GM12878 (cell line): Measurements from ENCODE around the gene ATP10A.

Source experiments
- BCL11A ChIP-seq: IDR thresholded peaks from 2 replicates; pipeline ENCODE4 v1.6.1; 2011; ENCODE audit warnings: low read depth, low read length
- CEBPB ChIP-seq, 2 experiments: fragments of 150-350 bp in 1 of 2; IDR thresholded peaks; 2 replicates each; pipeline ENCODE4 v1.6.1; 2012 to 2014; ENCODE audit warnings: low read depth in 2 of 2, low read length in 2 of 2, borderline replicate concordance in 1 of 2, inconsistent platforms in 1 of 2
- EP300 ChIP-seq, 2 experiments: fragments of 150-350 bp in 1 of 2; IDR thresholded peaks; 2 replicates each; pipeline ENCODE4 v1.6.1; 2011 to 2012; ENCODE audit warnings: low read depth in 2 of 2, low read length in 2 of 2, borderline replicate concordance in 1 of 2, improper control_type of control experiment in 1 of 2, inconsistent platforms in 1 of 2; ENCODE audit not compliant: control insufficient read depth in 1 of 2
- GABPA ChIP-seq: IDR thresholded peaks from 2 replicates; pipeline ENCODE4 v1.6.1; 2014; ENCODE audit warnings: antibody characterized with exemption, low read depth, mild to moderate bottlenecking, inconsistent platforms
- JUND ChIP-seq: IDR thresholded peaks from 2 replicates; pipeline ENCODE4 v1.6.1; 2012; ENCODE audit warnings: low read depth, mild to moderate bottlenecking, low read length, improper control_type of control experiment, moderate library complexity
- MTA3 ChIP-seq: IDR thresholded peaks from 2 replicates; pipeline ENCODE4 v1.6.1; 2012; ENCODE audit warnings: low read length, inconsistent platforms, borderline replicate concordance
- POLR2A ChIP-seq: IDR thresholded peaks from 2 replicates; pipeline ENCODE4 v1.6.1; 2011; ENCODE audit warnings: low read depth, mild to moderate bottlenecking, low read length
- RFX5 ChIP-seq: IDR thresholded peaks from 2 replicates; pipeline ENCODE4 v1.6.1; 2011; ENCODE audit warnings: low read depth, low read length, improper control_type of control experiment
- SIN3A ChIP-seq: IDR thresholded peaks from 2 replicates; pipeline ENCODE4 v1.6.1; 2012; ENCODE audit warnings: low read depth, low read length, improper control_type of control experiment
- TAF1 ChIP-seq: IDR thresholded peaks from 2 replicates; pipeline ENCODE4 v1.6.1; 2011; ENCODE audit warnings: mild to moderate bottlenecking, low read depth, low read length, borderline replicate concordance
- ZSCAN29 ChIP-seq: fragments of 450-650 bp; IDR thresholded peaks from 2 replicates; pipeline ENCODE4 v1.6.1; 2017; ENCODE audit warnings: mild to moderate bottlenecking, moderate library complexity
- TF ChIP-seq, protein P1 (sequence below): IDR thresholded peaks from 2 replicates; pipeline ENCODE4 v1.6.1; 2011; ENCODE audit warnings: low read depth, low read length, improper control_type of control experiment, borderline replicate concordance
- TF ChIP-seq, protein P2 (sequence below): IDR thresholded peaks from 2 replicates; pipeline ENCODE4 v1.6.1; 2012; ENCODE audit warnings: mild to moderate bottlenecking, low read depth, low read length
- TF ChIP-seq, protein P3 (sequence below), 3 experiments: IDR thresholded peaks in 2 of 3; conservative IDR thresholded peaks in 1 of 3; 2 replicates each; pipeline ENCODE4 v1.5.1; 2011; ENCODE audit warnings: low read depth in 3 of 3, low read length in 3 of 3, mild to moderate bottlenecking in 3 of 3, control low read depth in 2 of 3, moderate library complexity in 2 of 3, inconsistent platforms in 1 of 3, mixed read lengths in 1 of 3; ENCODE audit not compliant: control insufficient read depth in 2 of 3, insufficient read depth in 1 of 3; ENCODE audit errors: extremely low read depth in 1 of 3

DNA sequence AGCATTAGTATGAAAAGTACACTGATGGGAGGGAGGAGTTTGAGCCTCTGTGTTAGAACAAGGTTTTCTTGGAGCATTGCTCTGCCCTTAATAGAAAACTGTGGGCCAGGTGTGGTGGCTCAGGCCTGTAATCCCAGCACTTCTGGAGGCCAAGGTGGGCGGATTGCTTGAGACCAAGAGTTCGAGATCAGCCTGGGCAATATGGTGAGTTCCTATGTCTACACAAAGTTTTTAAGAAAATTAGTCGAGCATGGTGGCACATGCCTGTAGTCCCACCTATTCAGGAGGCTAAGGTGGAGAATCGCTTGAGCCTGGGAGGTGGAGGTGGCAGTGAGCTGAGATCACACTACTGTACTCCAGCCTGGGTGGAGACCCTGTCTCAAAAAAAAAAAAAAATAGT is 103.7 kb downstream of the ATP10A start:
- TF ChIP-seq, protein P1, sequence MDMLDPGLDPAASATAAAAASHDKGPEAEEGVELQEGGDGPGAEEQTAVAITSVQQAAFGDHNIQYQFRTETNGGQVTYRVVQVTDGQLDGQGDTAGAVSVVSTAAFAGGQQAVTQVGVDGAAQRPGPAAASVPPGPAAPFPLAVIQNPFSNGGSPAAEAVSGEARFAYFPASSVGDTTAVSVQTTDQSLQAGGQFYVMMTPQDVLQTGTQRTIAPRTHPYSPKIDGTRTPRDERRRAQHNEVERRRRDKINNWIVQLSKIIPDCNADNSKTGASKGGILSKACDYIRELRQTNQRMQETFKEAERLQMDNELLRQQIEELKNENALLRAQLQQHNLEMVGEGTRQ, result no peak
- no peak for TF ChIP-seq RFX5
- TF ChIP-seq, protein P2, sequence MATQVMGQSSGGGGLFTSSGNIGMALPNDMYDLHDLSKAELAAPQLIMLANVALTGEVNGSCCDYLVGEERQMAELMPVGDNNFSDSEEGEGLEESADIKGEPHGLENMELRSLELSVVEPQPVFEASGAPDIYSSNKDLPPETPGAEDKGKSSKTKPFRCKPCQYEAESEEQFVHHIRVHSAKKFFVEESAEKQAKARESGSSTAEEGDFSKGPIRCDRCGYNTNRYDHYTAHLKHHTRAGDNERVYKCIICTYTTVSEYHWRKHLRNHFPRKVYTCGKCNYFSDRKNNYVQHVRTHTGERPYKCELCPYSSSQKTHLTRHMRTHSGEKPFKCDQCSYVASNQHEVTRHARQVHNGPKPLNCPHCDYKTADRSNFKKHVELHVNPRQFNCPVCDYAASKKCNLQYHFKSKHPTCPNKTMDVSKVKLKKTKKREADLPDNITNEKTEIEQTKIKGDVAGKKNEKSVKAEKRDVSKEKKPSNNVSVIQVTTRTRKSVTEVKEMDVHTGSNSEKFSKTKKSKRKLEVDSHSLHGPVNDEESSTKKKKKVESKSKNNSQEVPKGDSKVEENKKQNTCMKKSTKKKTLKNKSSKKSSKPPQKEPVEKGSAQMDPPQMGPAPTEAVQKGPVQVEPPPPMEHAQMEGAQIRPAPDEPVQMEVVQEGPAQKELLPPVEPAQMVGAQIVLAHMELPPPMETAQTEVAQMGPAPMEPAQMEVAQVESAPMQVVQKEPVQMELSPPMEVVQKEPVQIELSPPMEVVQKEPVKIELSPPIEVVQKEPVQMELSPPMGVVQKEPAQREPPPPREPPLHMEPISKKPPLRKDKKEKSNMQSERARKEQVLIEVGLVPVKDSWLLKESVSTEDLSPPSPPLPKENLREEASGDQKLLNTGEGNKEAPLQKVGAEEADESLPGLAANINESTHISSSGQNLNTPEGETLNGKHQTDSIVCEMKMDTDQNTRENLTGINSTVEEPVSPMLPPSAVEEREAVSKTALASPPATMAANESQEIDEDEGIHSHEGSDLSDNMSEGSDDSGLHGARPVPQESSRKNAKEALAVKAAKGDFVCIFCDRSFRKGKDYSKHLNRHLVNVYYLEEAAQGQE, result no peak
- TF ChIP-seq, protein P3, sequence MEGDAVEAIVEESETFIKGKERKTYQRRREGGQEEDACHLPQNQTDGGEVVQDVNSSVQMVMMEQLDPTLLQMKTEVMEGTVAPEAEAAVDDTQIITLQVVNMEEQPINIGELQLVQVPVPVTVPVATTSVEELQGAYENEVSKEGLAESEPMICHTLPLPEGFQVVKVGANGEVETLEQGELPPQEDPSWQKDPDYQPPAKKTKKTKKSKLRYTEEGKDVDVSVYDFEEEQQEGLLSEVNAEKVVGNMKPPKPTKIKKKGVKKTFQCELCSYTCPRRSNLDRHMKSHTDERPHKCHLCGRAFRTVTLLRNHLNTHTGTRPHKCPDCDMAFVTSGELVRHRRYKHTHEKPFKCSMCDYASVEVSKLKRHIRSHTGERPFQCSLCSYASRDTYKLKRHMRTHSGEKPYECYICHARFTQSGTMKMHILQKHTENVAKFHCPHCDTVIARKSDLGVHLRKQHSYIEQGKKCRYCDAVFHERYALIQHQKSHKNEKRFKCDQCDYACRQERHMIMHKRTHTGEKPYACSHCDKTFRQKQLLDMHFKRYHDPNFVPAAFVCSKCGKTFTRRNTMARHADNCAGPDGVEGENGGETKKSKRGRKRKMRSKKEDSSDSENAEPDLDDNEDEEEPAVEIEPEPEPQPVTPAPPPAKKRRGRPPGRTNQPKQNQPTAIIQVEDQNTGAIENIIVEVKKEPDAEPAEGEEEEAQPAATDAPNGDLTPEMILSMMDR (IDR thresholded peaks at IDR 0.05 in 2 of 3, conservative IDR thresholded peaks at IDR 0.05 in 1 of 3; ENCODE audit: control insufficient read depth in 2 of 3, extremely low read depth in 1 of 3, insufficient read depth in 1 of 3, low read depth in 3 of 3, low read length in 3 of 3), result no peak
- no peak for TF ChIP-seq CEBPB (IDR thresholded peaks at IDR 0.05; ENCODE audit: borderline replicate concordance in 1 of 2, low read depth in 2 of 2, low read length in 2 of 2)
- TF ChIP-seq GABPA, result no peak
- TF ChIP-seq EP300 (IDR thresholded peaks at IDR 0.05; ENCODE audit: borderline replicate concordance in 1 of 2, control insufficient read depth in 1 of 2, low read depth in 2 of 2, low read length in 2 of 2), result no peak
- TF ChIP-seq JUND, result no peak
- TF ChIP-seq SIN3A, result no peak
- no peak for TF ChIP-seq MTA3
- no peak for TF ChIP-seq ZSCAN29
- no peak for TF ChIP-seq POLR2A
- TF ChIP-seq TAF1, result no peak
- TF ChIP-seq BCL11A, result no peak
